Skin of body (tissue), 2 donors: ENCODE measurements around the gene SDHAF4. TPM values are rescaled to one million over a fixed set of nuclear protein-coding genes. Genes with fewer than 3 reads are reported as not detected.
"Not testable (repeated sequence)": the region's sequence is repeated elsewhere in the genome, so short reads cannot be mapped to it uniquely, and the experiment has no call there.

Experiments
- DNase-seq: peaks from one replicate; lab custom pipeline; 2025; lab: John Stamatoyannopoulos, UW
- total RNA-seq: library from RNA; depleted of rRNA; stranded (reverse); fragments of >200 nt; gene quantifications from one replicate; pipeline ENCODE4 v1.2.3, GENCODE V29; 2014

SDHAF4 gene
- total RNA-seq, 1 donor from 2014 or later, result 9.5 TPM

GRCh38 chr6:70592391-70593117, 25.8 kb downstream of the SDHAF4 start:
- DNase-seq, result no peak

- DNase-seq, result no peak
Observed at GRCh38 chr6:70593118-70593486, 26.4 kb downstream of the SDHAF4 start.

- DNase-seq, result no peak
Observed at GRCh38 chr6:70599187-70599586, 32.5 kb downstream of the SDHAF4 start.

- DNase-seq, result no peak
Observed at GRCh38 chr6:70601014-70601413, 34.3 kb downstream of the SDHAF4 start.

GRCh38 chr6:70604254-70604653, 37.5 kb downstream of the SDHAF4 start:
- DNase-seq, result no peak

GRCh38 chr6:70607371-70607770, 40.6 kb downstream of the SDHAF4 start:
- not testable (repeated sequence) for DNase-seq

- DNase-seq, result not testable (repeated sequence)
Observed at GRCh38 chr6:70609181-70609580, 42.5 kb downstream of the SDHAF4 start.

GRCh38 chr6:70616728-70617260, 50.1 kb downstream of the SDHAF4 start:
- no peak for DNase-seq

- no peak for DNase-seq
Observed at GRCh38 chr6:70620746-70621145, 54.0 kb downstream of the SDHAF4 start.

GRCh38 chr6:70622461-70622860, 55.7 kb downstream of the SDHAF4 start:
- DNase-seq, result no peak

- no peak for DNase-seq
Observed at GRCh38 chr6:70625436-70625835, 58.7 kb downstream of the SDHAF4 start.

GRCh38 chr6:70627500-70628254, 60.9 kb downstream of the SDHAF4 start:
- no peak for DNase-seq

GRCh38 chr6:70629929-70630328, 63.2 kb downstream of the SDHAF4 start:
- no peak for DNase-seq

- no peak for DNase-seq
Observed at GRCh38 chr6:70633870-70634269, 67.1 kb downstream of the SDHAF4 start.

- DNase-seq, result no peak
Observed at GRCh38 chr6:70636596-70636995, 69.9 kb downstream of the SDHAF4 start.

GRCh38 chr6:70638468-70638867, 71.7 kb downstream of the SDHAF4 start:
- DNase-seq, result no peak

Other genes with a start within 250 kb of the SDHAF4 start
- 48.0 TPM for gene FAM135A, start 153.4 kb upstream of the SDHAF4 start, total RNA-seq
- 19.3 TPM for gene SMAP1, start 101.0 kb downstream of the SDHAF4 start, total RNA-seq